Measurements from ENCODE around the gene KIAA1671.

The KIAA1671 gene

DNA sequence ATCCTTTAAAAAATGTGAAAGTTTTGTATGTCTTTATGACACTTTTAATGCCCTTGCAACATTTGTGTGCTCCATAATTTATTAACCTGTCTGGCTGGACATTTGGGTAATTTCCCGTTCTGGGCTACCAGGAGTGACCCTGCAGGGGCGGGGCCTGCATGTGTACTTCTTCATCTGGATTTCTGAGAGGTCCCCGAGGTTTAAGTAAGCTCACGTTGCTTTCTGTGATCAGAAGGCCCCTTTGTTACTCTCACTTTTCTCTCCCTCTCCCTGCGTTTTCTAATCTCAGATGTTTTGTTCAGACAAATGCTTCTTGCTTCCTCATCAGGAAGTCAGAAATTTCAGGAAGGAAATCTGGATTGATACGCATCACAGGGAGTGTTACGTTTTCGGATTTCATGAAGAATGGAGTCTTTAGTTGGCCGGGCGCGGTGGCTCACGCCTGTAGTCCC, 168.3 kb downstream of the KIAA1671 start:
- no peak for DNase-seq

DNA sequence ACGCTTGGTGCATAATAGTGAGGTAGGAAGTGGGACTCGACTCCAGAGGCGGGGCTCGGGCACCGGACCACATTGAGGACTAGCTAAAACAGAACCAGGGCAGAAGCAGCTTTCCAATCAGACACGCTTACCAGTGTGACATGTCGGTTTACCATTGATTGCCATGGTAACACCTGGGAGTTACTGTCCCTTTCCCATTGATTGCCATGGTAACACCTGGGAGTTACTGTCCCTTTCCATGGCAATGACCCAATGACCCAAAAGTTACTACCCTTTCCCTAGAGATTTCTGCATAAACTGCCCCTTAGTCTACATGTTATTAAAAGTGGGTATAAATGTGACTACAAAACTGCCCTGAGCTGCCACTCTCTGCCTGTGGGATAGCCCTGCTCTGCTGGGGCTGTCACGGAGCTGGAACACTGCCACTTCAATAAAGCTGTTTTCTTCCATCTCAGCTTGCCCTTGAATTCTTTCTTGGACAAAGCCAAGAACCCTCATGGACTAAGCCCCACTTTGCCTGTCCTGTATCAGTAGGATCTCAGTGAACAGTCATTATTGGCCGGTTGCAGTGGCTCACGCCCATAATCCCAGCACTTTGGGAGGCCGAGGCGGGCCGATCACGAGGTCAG, 169.7 kb downstream of the KIAA1671 start:
- no peak for DNase-seq

- no peak for DNase-seq
Observed at GRCh38 chr22:25123677-25124076, 171.2 kb downstream of the KIAA1671 start.

DNA sequence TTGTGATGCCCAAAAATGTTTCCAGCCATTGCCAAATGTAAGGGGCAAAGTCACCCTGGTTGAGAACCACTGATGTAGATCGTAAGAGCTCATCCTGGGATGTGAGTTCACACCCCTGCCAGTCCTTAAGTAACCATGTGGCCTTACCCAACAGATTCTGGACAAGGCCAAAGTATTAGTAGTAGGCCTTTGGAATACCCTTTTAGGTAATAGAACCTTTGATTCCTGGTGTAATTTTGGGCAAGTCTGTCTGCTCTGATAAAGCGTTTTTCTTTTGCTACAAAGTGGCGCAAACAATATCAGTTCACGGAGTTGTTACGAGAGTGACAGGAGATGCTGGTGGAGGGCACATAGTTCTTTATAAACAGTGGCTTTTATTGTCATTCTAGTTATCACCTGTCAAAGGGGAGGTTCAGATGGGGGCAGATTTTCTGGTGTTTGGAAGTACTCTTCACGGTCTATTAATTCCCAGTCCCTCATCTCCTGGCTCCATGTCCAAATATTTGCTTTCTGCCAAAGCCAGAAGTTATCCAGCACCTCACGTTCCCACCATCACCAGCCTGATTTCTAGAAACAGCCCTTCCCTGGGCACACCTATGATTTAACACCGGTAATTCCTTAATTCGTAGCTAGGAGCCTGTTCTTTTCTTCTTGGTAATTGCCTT, 173.3 kb downstream of the KIAA1671 start:
- DNase-seq, result no peak

DNA sequence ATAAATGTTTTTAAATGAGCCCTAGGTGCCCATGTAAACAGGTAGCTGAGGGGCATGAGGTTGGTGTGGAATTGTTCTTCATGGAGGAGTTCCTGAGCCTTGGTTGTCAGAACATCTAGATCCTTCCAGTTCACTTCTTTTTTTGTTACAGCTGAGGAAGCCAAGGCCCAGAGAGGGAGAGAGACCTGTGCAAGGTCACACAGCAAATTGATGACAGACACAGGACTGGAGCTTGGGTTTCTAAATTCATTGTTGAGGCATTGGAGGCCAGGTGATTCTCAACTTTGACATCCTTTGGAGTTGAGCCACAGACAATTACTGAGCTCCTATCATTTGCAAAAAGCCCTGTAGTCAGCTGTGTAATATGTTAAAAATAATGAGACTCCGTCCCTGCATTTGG, 174.0 kb downstream of the KIAA1671 start:
- no peak for DNase-seq

DNA sequence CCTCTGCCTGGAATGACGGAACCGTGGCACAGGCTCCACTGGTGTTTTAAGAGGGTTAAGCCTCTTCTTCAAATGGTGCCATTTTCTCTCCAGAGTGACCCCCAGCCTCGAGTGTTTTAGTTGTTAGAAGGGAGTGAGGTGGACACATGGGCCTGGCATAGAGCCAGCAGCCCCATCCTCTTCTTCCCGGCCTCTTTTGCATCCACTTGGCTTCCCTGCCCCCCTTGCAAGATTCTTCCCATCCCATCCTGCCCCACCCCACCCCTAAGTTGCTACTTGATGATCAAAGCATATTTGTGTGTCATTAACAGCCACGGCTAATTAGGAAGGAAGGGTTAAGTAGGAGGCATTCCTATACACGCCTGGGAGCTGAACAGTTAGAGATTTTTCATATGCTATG, 174.8 kb downstream of the KIAA1671 start:
- no peak for DNase-seq

DNA sequence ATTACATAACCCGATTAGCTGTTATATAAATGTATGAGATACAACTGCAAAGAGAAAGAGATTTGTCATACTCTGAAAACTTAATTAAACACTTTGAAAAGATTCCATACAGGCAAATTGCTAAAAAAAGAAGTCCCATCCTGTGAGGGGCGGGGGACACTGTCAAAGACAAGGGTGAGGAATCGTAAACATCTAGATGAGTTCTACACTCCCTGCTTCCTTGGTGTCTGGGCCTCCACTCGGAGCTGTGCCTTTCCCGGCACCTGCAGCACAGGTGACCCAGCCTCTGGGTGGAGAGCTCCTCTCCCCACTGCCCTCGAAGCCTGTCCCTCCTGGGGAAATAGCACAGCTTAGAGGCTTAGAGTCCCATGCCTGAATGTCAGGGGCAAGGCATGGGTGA, 177.9 kb downstream of the KIAA1671 start:
- DNase-seq, result no peak

GRCh38 chr22:25131198-25131887, 178.8 kb downstream of the KIAA1671 start:
- no peak for DNase-seq

DNA sequence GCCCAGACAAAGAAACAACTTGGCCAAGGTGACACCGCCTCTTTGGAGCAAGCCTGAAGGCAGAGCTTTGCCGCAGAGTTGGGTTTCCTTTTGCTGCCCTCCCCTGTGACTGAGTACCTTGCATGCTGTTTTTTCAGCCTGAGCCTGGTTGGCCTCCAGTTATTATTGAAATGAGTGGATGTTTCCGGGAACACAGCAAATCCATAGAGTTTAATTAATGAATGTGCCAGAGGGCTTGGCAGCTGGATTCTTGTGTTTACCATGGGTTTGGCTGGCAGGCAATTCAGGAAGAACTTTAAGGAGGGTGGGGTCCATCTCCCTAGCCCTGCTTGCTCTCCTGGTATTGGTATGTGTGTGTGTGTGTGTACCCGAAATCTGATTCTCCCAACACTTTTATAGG, 181.5 kb downstream of the KIAA1671 start:
- DNase-seq, result no peak

- no peak for DNase-seq
Observed at GRCh38 chr22:25134451-25134850, 181.9 kb downstream of the KIAA1671 start.

DNA sequence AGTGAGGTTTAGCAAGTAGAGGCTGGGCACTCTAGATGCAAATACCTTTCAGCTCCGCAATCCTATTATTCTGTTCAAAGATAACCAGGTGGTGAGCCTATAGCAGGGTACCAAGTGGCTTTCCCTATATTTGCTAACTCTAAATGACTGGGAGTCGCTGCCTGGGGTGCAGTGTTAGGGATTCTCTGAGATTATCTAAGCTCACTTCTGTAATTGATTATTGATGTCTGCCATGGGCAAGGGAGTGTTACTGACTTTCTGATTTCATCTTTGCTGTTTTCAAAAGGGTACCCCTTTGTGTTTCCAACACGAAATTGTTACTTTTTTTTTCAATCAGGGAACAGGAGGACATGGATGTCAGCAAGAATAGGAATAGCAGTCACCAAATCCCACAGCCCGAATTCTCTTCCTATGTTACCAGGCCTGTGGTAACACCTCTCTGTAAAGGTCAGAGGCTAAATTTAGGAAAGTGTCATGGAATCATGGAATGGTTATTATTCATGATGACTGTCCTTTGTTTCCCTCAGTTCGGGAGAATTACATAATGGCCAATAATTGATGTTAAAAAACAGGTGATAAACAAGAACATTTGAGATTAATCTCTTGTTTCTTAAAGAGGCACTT, 184.5 kb downstream of the KIAA1671 start:
- no peak for DNase-seq

- DNase-seq, result no peak
Observed at GRCh38 chr22:25137577-25138525, 185.3 kb downstream of the KIAA1671 start.

DNA sequence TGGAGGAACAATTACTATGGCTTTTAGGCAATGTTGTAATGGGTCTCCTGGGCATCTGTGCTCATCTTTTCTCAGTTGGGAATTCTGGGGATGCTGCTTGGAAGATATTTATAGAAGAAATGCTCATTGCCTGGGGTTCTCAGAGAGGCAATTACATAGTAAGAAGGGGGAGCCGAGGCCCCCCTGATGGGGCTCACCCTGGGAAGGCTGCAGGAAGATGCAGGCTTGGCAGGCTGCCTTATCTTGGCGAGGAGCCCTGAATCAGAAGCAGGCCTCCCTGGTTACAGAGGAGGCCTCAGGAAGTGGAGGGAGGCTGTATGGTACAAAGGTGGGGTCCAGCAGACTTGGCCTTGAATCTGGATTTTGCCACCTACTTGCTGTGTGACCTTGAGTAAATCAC, 186.5 kb downstream of the KIAA1671 start:
- no peak for DNase-seq

- no peak for DNase-seq
Observed at GRCh38 chr22:25142102-25142501, 189.6 kb downstream of the KIAA1671 start.

- DNase-seq, result no peak
Observed at GRCh38 chr22:25143156-25144076, 190.9 kb downstream of the KIAA1671 start.

DNA sequence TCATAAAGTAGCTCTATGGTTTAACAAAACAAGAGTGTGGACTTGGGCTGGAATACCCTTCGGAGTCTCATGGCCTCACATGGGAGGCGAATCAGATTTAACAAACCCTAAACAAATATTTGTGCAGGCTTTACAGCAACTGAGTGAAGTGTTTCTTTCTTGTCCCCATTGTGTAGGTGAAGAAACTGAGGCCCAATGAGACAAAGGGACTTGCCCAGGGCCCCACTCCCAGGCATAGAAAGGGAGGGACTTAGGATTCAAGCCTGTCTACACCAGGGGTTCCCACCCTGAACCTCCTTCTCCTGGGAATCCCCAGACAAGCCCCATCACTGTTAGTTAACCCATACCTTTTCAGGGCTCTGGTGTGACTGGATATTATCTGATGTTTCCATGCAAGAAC, 192.0 kb downstream of the KIAA1671 start:
- no peak for DNase-seq

DNA sequence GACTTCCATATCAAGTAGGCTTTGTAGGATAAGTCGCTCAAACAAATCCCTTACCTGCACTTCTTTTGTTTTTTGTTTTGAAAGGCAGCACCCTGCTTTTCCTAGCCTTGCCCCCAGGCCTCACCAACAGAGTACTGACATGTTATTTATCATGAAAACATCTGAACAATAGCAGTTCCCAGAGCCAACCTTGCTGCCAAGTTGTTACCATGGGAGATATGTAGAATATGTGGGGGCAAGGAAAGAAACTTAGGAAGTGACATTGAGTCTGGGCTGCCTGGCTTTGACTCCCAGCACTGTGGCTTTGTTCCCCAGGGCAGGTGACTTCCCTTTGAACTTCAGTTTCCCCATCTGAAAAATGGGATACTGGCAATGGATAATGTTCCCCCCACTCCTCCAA, 193.8 kb downstream of the KIAA1671 start:
- DNase-seq, result no peak

DNA sequence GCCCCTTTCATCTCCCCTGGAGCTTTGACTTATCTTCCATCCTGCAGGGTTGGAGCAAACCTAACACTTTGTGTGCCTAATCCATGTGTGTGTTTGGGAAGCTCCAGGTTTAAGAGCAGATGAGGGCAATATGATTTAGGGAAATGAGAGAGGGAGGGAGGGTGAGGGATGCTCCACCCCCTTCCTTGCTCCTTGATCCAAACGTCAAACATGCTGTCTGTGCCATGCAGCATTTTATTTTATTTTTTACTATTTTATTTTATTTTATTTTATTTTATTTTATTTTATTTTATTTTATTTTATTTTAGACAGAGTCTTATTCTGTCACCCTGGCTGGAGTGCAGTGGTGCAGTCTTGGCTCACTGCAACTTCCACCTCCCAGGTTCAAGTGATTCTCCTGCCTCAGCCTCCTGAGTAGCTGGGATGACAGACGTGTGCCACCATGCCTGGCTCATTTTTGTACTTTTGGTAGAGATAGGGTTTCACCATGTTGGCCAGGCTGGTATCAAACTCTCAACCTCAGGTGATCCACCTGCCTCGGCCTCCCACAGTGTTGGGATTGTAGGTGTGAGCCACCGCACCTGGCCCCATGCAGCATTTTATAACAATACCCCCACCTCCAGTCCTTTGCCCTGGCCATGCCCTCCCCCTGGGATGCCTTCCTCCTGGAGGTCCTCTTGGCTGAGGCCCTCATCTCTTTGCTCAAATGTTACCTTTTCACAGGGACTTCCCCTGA, 194.6 kb downstream of the KIAA1671 start:
- no peak for DNase-seq

- DNase-seq, result no peak
Observed at GRCh38 chr22:25147642-25147928, 195.1 kb downstream of the KIAA1671 start.

DNA sequence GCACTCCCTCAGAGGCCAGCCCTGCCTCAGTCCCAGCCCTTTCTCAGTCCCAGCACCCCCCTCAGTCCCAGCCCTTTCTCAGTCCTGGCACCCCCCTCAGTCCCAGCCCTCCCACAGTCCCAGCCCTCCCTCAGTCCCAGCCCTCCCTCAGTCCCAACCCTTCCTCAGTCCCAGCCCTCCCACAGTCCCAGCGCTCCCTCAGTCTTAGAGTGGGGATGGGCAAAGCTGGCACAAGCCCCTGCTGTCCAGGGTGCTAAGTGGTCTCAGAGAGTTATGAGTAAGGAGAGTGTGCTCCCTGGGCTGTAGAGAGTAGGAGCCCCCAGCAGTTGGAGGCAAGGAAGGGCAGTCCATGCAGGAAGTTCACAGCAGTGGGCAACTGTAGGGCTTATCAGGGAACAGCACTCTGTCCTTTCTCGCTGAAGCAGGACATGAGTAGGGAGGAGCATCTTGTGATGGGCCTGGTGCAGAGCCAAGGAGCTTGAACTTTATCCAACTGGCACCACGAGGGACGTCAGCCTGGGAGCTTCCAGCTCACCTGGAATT, 195.7 kb downstream of the KIAA1671 start:
- DNase-seq, result no peak

GRCh38 chr22:25149014-25149413, 196.5 kb downstream of the KIAA1671 start:
- DNase-seq, result no peak

Measured in amniotic stem cell (primary cell).